GM12891 (cell line): Measurements from ENCODE around the gene DMRTC2.

Source experiments
- POLR2A ChIP-seq: IDR thresholded peaks from 2 replicates; pipeline ENCODE4 v1.6.1; 2011; ENCODE audit warnings: low read depth, low read length, control low read depth
- POLR2AphosphoS5 ChIP-seq: IDR thresholded peaks from 2 replicates; pipeline ENCODE4 v1.6.1; 2011; ENCODE audit warnings: low read depth, low read length, control low read depth

GRCh38 chr19:41880329-41880708, 35.5 kb downstream of the DMRTC2 start:
- TF ChIP-seq POLR2A (no peak), POLR2AphosphoS5 (no peak)
